ENCODE results near the gene ACKR2.

The ACKR2 gene

GRCh38 chr3:42830437-42831320 lies 21.4 kb downstream of the ACKR2 start:
- no peak for DNase-seq

GRCh38 chr3:42831321-42831713 lies 22.1 kb downstream of the ACKR2 start:
- DNase-seq, result peak; percentile 83

GRCh38 chr3:42836150-42837123 lies 27.2 kb downstream of the ACKR2 start:
- no peak for DNase-seq

- no peak for DNase-seq
These were observed 29.3 kb downstream of the ACKR2 start for GRCh38 chr3:42838571-42838970.

DNA sequence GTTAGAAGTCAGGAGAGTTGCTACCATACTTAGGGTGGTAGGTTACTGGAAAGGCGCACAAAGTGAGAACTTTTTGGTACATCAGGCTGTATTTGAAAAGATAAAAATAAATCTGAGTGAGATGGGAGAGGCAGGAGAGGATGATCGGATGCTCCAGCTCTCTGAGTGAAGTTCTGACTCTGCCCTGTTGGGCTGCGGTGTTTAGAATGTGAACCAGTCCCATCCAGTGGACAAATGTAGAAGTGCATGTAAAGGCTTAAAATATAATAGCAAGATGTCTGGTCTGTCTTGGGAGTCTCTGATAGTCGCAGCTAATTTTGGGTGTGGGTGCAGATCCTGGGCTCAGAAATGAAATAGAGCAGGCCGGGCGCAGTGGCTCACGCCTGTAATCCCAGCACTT lies 30.4 kb downstream of the ACKR2 start:
- peak; percentile 57 for DNase-seq

- no peak for DNase-seq
These were observed 32.1 kb downstream of the ACKR2 start for GRCh38 chr3:42841332-42841731.

- no peak for DNase-seq
These were observed 34.6 kb downstream of the ACKR2 start for GRCh38 chr3:42843713-42844411.

- no peak for DNase-seq
These were observed 35.1 kb downstream of the ACKR2 start for GRCh38 chr3:42844412-42844713.

GRCh38 chr3:42844815-42845214 lies 35.6 kb downstream of the ACKR2 start:
- no peak for DNase-seq

- peak; percentile 12 for DNase-seq
These were observed 37.7 kb downstream of the ACKR2 start for GRCh38 chr3:42846685-42847522.

DNA sequence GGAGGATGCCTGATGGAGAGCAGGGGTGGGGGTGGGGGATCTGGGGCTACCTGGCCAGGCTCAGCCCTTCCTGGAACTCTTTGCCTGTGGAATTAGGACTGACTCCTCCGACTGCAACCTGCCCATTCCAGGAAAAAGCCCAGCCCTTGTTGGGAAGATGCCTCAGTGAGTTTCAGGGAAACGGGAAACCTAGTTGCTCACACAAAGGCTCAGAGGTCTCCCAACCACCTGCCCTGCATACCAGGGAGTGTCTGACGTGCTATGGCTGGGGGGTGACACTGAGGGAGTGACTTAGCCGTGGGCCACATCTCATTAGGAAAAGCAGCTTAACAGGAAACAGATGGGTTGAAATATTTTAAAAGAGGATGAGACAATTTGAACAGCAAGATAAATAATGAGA lies 38.5 kb downstream of the ACKR2 start:
- no peak for DNase-seq

DNA sequence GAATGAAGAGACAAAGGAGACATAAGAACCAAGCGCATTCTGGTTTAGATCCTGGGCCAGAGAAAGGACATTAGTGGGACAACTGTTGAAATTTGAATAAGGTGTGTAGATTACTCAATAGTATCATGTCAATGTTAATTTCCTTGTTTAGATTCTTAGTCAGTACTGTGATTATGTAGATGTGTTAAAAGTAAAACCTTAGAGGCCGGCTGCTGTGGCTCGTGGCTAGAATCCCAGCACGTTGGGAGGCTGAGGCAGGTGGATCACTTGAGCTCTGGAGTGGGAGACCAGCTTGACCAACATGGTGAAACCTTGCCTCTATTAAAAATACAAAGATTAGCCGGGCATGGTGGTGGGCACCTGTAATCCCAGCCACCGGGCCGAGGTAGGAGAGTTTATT lies 39.8 kb downstream of the ACKR2 start:
- no peak for DNase-seq

- DNase-seq, result no peak
These were observed 41.0 kb downstream of the ACKR2 start for GRCh38 chr3:42850263-42850662.

GRCh38 chr3:42851228-42851834 lies 42.1 kb downstream of the ACKR2 start:
- no peak for DNase-seq

GRCh38 chr3:42852441-42852840 lies 43.2 kb downstream of the ACKR2 start:
- DNase-seq, result no peak

DNA sequence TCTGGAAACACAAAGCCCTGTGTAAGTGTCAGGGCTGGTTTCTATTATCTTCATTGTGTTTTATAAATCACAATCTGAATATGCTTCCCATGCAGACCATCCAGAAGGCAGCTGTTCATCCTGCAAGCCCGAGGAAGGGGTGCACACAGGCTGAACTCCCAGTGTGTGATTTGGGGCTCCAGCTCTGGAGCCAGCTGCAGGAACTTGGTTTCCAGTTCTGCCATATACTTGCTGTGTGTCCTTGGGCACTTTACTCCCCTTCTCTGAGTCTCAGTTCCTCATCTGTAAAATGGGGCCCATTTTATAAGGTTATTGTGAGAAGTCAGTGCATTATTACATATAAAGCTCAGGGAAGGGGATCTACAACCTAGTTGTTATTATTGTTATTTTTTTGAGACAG lies 43.8 kb downstream of the ACKR2 start:
- no peak for DNase-seq

DNA sequence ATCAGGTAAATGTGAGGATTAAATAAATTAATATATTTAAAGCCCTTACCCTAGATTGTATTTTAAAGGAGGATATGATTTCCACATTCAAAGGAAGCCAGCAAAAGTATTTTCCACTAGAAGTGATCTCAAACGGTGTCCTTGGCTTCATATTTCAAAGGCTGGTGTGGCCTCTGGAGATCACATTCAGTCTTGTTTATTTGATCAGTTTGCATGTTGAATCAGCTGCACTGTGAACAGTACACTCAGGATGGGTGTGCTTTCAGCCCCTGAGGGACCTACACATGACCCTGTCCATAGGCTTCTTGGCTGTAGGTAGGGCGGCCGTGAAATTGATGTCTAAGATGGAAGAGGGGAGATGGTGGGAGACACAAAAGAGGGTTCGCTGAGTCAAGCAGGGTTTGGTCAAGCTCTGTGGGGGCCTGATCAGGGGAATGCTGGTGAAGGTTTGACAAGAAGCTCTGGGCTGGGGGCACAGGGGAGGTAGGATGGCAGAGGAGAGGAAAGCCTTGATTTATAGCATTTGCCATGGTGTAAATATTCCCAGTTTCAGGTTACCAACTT lies 44.6 kb downstream of the ACKR2 start:
- DNase-seq, result no peak

DNA sequence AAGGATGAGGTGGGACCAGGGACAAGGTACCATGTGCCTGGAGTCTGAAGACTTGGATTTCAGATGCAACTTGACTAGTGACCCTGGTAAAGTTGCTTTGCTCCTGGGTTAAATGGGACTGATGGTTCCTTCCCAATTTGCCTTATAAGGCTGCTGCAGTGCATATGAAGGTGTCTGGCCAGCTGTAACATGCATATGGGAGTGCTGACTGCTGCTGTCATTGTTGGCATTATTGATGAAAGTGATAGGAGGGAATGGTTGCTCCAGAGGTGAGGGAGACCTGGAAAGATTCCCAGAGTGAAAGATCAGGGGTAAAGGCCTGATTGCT lies 45.9 kb downstream of the ACKR2 start:
- no peak for DNase-seq

- no peak for DNase-seq
These were observed 46.5 kb downstream of the ACKR2 start for GRCh38 chr3:42855547-42856380.

- no peak for DNase-seq
These were observed 47.3 kb downstream of the ACKR2 start for GRCh38 chr3:42856544-42856943.
